Fibroblast of pulmonary artery (primary cell): ENCODE measurements around the gene PDE4A.

Experiments used
- DNase-seq: peaks from one replicate; pipeline ENCODE4 v3.0.0-alpha.2; 2010; ENCODE audit warnings: low read depth
- H3K4me3 ChIP-seq: replicated peaks from 2 replicates; pipeline ENCODE4 v1.5.1; 2011; ENCODE audit warnings: low read depth, mild to moderate bottlenecking, control low read depth, low read length, moderate library complexity
- CTCF ChIP-seq: IDR thresholded peaks from 2 replicates; pipeline ENCODE4 v1.5.1; 2011; ENCODE audit warnings: mild to moderate bottlenecking, control low read depth, low read length, inconsistent platforms; ENCODE audit errors: missing control alignments

The PDE4A gene

GRCh38 chr19:10510301-10510802 is 90.0 kb downstream of the PDE4A start:
- DNase-seq = no peak
- H3K4me3 ChIP-seq = no peak overlapping the region
- TF ChIP-seq CTCF = peak; percentile 63

GRCh38 chr19:10513223-10513622 is 92.9 kb downstream of the PDE4A start:
- DNase-seq = no peak
- H3K4me3 ChIP-seq = no peak overlapping the region
- no peak for TF ChIP-seq CTCF

- DNase-seq = no peak
- H3K4me3 ChIP-seq = no peak overlapping the region
- no peak for TF ChIP-seq CTCF
Measured at GRCh38 chr19:10514211-10515145, 94.1 kb downstream of the PDE4A start.

GRCh38 chr19:10516064-10516385 is 95.7 kb downstream of the PDE4A start:
- no peak for TF ChIP-seq CTCF

GRCh38 chr19:10516671-10517286 is 96.4 kb downstream of the PDE4A start:
- TF ChIP-seq CTCF = no peak
- H3K4me3 ChIP-seq = peak overlapping the region; percentile 38
- DNase-seq = no peak

More at GRCh38 chr19:10516064-10516385, 95.7 kb downstream of the PDE4A start:
- no peak overlapping the region for H3K4me3 ChIP-seq
- DNase-seq = no peak

- no peak for DNase-seq
- no peak for TF ChIP-seq CTCF
- H3K4me3 ChIP-seq = peak within 1 kb of the TSS; percentile 38
Measured at GRCh38 chr19:10517361-10517759, 97.0 kb downstream of the PDE4A start, which contains the start of gene S1PR5. S1PR5 (minus strand) TSS chr19:10517447; CDS start chr19:10515011, 2,436 bp downstream.
